Testis (tissue), 2 donors: ENCODE results near the gene DAP3.

Source experiments
- POLR2A ChIP-seq: fragments of 450-650 bp; IDR thresholded peaks from one replicate; pipeline ENCODE4 v1.6.1; 2017; ENCODE audit warnings: antibody characterized with exemption, mild to moderate bottlenecking, moderate library complexity
- TF ChIP-seq, protein P1 (sequence below), 3 experiments: fragments of 450-650 bp in 2 of 3; fragments of 200-600 bp in 1 of 3; sonication (generic) in 1 of 3; IDR thresholded peaks; one replicate each; pipeline ENCODE4 v1.5.1; 2016 to 2019; ENCODE audit warnings: antibody characterized with exemption in 3 of 3, mild to moderate bottlenecking in 2 of 3, moderate library complexity in 1 of 3

DNA sequence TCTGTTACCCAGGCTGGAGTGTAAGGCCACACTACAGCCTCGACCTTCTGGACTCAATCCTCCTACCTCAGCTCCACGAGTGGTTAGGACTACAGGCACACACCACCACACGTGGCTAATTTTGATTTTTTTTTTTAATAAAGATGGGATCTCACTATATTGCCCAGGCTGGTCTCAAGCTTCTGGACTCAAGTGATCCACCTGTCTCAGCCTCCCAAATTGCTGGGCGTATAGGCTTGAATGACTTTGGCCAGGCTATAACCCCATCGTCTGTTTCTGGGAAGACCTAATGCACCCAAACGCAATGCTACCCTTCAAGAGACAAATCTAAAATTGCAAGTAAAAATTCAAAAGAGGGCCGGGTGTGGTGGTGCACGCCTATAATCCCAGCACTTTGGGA, 52.1 kb downstream of the DAP3 start:
- TF ChIP-seq, protein P1, sequence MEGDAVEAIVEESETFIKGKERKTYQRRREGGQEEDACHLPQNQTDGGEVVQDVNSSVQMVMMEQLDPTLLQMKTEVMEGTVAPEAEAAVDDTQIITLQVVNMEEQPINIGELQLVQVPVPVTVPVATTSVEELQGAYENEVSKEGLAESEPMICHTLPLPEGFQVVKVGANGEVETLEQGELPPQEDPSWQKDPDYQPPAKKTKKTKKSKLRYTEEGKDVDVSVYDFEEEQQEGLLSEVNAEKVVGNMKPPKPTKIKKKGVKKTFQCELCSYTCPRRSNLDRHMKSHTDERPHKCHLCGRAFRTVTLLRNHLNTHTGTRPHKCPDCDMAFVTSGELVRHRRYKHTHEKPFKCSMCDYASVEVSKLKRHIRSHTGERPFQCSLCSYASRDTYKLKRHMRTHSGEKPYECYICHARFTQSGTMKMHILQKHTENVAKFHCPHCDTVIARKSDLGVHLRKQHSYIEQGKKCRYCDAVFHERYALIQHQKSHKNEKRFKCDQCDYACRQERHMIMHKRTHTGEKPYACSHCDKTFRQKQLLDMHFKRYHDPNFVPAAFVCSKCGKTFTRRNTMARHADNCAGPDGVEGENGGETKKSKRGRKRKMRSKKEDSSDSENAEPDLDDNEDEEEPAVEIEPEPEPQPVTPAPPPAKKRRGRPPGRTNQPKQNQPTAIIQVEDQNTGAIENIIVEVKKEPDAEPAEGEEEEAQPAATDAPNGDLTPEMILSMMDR (IDR thresholded peaks at IDR 0.05), result no peak
- TF ChIP-seq POLR2A, result no peak
